K562 (cell line): ENCODE measurements around the gene TMEFF2. TPM values are rescaled to one million over a fixed set of nuclear protein-coding genes. Genes with fewer than 3 reads are reported as not detected.

Experiments used
- ATAC-seq: fragments of 200-7000 bp; cut with Tn5 transposase; 3 replicates; pipeline ENCODE4 v1.9.1; 2020; ENCODE audit warnings: moderate library complexity
- BruUV-seq: library from RNA; stranded (reverse); fragments of 400-500 nt; replicated peaks from 2 replicates; lab custom pipeline; 2021; lab: Mats Ljungman, UMichigan
- CTCF ChIA-PET: fragments of 300-600 bp; formaldehyde crosslinking; extraction: SDS; loops from one replicate; lab custom pipeline; 2021; ENCODE audit warnings: low intra/inter-chr PET ratio; lab: Yijun Ruan, JAX
- POLR2A ChIA-PET: fragments of 300-600, 350-650 bp; sonication (Branson Sonifier 250); formaldehyde crosslinking; extraction: SDS; loops from one replicate; lab custom pipeline; 2021; ENCODE audit warnings: antibody characterized with exemption, inconsistent platforms; lab: Yijun Ruan, JAX
- DNase-seq, 4 experiments: peaks; one replicate each; pipeline versions ENCODE4 v3.0.0 to v3.0.0-alpha.2; 2011 to 2018; ENCODE audit warnings: low spot score in 3 of 4, mixed read lengths in 3 of 4; ENCODE audit errors: extremely low read depth in 1 of 4
- FAIRE-seq: peaks from 2 replicates; lab custom pipeline; 2011; peaks lifted over from hg19 to GRCh38; lab: Jason Lieb, UNC
- H2AFZ ChIP-seq: 2 replicates; pipeline ENCODE4 v1.6.0; 2011; ENCODE audit warnings: low read depth, low read length, control low read depth, inconsistent platforms
- H3K27ac ChIP-seq: fragments of 200-600 bp; 3 replicates; pipeline ENCODE4 v1.8.0; 2011; ENCODE audit warnings: low read depth, mild to moderate bottlenecking, control low read depth, inconsistent platforms, low read length, moderate library complexity, mixed read lengths; ENCODE audit errors: extremely low read depth
- H3K27me3 ChIP-seq, 2 experiments: fragments of 300-600 bp in 1 of 2; 2 replicates in 1 of 2; 3 replicates in 1 of 2; pipeline versions ENCODE4 v1.6.0 to v1.8.0; 2011; ENCODE audit warnings: inconsistent platforms in 2 of 2, low read length in 2 of 2, mild to moderate bottlenecking in 1 of 2, mixed read lengths in 1 of 2, moderate library complexity in 1 of 2; ENCODE audit not compliant: control insufficient read depth in 2 of 2, insufficient read depth in 2 of 2
- H3K36me3 ChIP-seq: fragments of 300-600 bp; 3 replicates; pipeline ENCODE4 v1.8.0; 2011; ENCODE audit warnings: mild to moderate bottlenecking, low read length, inconsistent platforms; ENCODE audit not compliant: control insufficient read depth, insufficient read depth
- H3K4me1 ChIP-seq, 2 experiments: fragments of 200-600 bp in 1 of 2; replicated peaks in 1 of 2; 2 replicates in 1 of 2; 3 replicates in 1 of 2; pipeline versions ENCODE4 v1.5.1 to v1.8.0; 2011; ENCODE audit warnings: inconsistent platforms in 2 of 2, low read length in 2 of 2, mild to moderate bottlenecking in 1 of 2, mixed read lengths in 1 of 2, moderate library complexity in 1 of 2; ENCODE audit not compliant: control insufficient read depth in 2 of 2, insufficient read depth in 2 of 2
- H3K4me2 ChIP-seq: 2 replicates; pipeline ENCODE4 v1.6.1; 2011; ENCODE audit warnings: low read length, control low read depth, inconsistent platforms, mixed read lengths; ENCODE audit not compliant: insufficient read depth
- H3K4me3 ChIP-seq: fragments of 200-600 bp; sonication (generic), shearing (Covaris generic); 2 replicates; pipeline ENCODE4 v1.5.1; 2016; ENCODE audit warnings: control low read depth, inconsistent platforms
- H3K79me2 ChIP-seq: fragments of 200-600 bp; 3 replicates; pipeline ENCODE4 v1.8.0; 2011; ENCODE audit warnings: low read length, inconsistent platforms; ENCODE audit not compliant: control insufficient read depth, insufficient read depth
- H3K9ac ChIP-seq, 2 experiments: 2 replicates each; pipeline versions ENCODE4 v1.6.0 to v1.6.1; 2011; ENCODE audit warnings: low read depth in 2 of 2, low read length in 2 of 2, control low read depth in 1 of 2, inconsistent platforms in 1 of 2, mild to moderate bottlenecking in 1 of 2, mixed read lengths in 1 of 2; ENCODE audit not compliant: insufficient read depth in 1 of 2
- H3K9me1 ChIP-seq: one replicate; pipeline ENCODE4 v1.6.0; 2011; ENCODE audit warnings: inconsistent platforms, mild to moderate bottlenecking, low read length, moderate library complexity; ENCODE audit not compliant: control insufficient read depth, insufficient read depth
- H3K9me3 ChIP-seq: replicated peaks from 2 replicates; pipeline ENCODE4 v1.5.1; 2011; ENCODE audit warnings: low read depth, low read length, inconsistent platforms; ENCODE audit not compliant: control insufficient read depth, insufficient read depth
- H4K20me1 ChIP-seq: replicated peaks from 2 replicates; pipeline ENCODE4 v1.6.1; 2011; ENCODE audit warnings: low read length, inconsistent platforms, mixed read lengths; ENCODE audit not compliant: control insufficient read depth, insufficient read depth
- CBFA2T3 ChIP-seq: fragments of 450-650 bp; IDR thresholded peaks from 2 replicates; pipeline ENCODE4 v1.6.1; 2017
- CBX2 ChIP-seq: fragments of 200-600 bp; sonication (generic); IDR thresholded peaks from one replicate; pipeline ENCODE4 v1.6.1; 2012; ENCODE audit warnings: mild to moderate bottlenecking, low read length, inconsistent platforms; ENCODE audit not compliant: insufficient read depth, poor library complexity, severe bottlenecking
- CBX8 ChIP-seq: fragments of 200-600 bp; sonication (generic); IDR thresholded peaks from 2 replicates; pipeline ENCODE4 v1.6.1; 2012; ENCODE audit warnings: borderline replicate concordance, mixed run types, low read depth, mild to moderate bottlenecking, moderate library complexity, mixed read lengths, low read length, control low read depth, inconsistent platforms; ENCODE audit not compliant: poor library complexity, severe bottlenecking; ENCODE audit errors: extremely low read depth
- CHD4 ChIP-seq: fragments of 200-600 bp; sonication (generic); IDR thresholded peaks from 3 replicates; pipeline ENCODE4 v1.6.1; 2012; ENCODE audit warnings: low read depth, mild to moderate bottlenecking, mixed read lengths, low read length, inconsistent platforms; ENCODE audit not compliant: insufficient read depth, insufficient replicate concordance, poor library complexity, severe bottlenecking
- WGBS: fragments of 100-300 bp; shearing (Covaris generic); methylation state at CpG from one replicate; pipeline ENCODE4 v1.1.6; 2016; ENCODE audit warnings: low coverage, mixed read lengths; ENCODE audit not compliant: insufficient coverage; ENCODE audit errors: missing lambda C conversion rate; 5-methylcytosine and 5-hydroxymethylcytosine counted together
- in situ Hi-C: fragments of 300-500 bp; cut with MboI; formaldehyde crosslinking; loops from 4 replicates; pipeline ENCODE4 v1.15.0; 2018; ENCODE audit warnings: inconsistent platforms, mixed read lengths
- intact Hi-C: fragments of 100-400 bp; cut with micrococcal nuclease; formaldehyde crosslinking; loops from 2 replicates; pipeline ENCODE4 v1.14.2; 2022
- polyA plus RNA-seq, 8 experiments: library from polyadenylated mRNA; depleted of rRNA in 4 of 8; stranded (reverse) in 5 of 8; unstranded in 3 of 8; fragments of >200 nt; fragmentation: Nextera tagmentation in 2 of 8; fragmentation: Illumina TruSeq in 1 of 8; extraction: Ambion mirVana in 2 of 8; extraction: Trizol in 1 of 8; gene quantifications; 2 replicates each; pipeline versions ENCODE4 v1.2.1 to v1.2.3, GENCODE V29; 2011 to 2014; ENCODE audit warnings: inconsistent platforms in 1 of 8, missing spikeins in 1 of 8
- total RNA-seq, 7 experiments: library from RNA; depleted of rRNA in 6 of 7; stranded (reverse); fragments of >200 nt in 6 of 7; fragmentation: Illumina TruSeq in 2 of 7; extraction: Trizol in 2 of 7; gene quantifications; 2 replicates each; pipeline versions ENCODE4 v1.2.1 to v1.2.3, GENCODE V29; 2011 to 2021; ENCODE audit warnings: low replicate concordance in 1 of 7

Gene TMEFF2
- total and polyA plus RNA-seq, 9 of the 15 experiments (the other 6 are each of a cell fraction or from before 2014, with no cell fraction given), result 1.4 TPM; not detected in 8

DNA sequence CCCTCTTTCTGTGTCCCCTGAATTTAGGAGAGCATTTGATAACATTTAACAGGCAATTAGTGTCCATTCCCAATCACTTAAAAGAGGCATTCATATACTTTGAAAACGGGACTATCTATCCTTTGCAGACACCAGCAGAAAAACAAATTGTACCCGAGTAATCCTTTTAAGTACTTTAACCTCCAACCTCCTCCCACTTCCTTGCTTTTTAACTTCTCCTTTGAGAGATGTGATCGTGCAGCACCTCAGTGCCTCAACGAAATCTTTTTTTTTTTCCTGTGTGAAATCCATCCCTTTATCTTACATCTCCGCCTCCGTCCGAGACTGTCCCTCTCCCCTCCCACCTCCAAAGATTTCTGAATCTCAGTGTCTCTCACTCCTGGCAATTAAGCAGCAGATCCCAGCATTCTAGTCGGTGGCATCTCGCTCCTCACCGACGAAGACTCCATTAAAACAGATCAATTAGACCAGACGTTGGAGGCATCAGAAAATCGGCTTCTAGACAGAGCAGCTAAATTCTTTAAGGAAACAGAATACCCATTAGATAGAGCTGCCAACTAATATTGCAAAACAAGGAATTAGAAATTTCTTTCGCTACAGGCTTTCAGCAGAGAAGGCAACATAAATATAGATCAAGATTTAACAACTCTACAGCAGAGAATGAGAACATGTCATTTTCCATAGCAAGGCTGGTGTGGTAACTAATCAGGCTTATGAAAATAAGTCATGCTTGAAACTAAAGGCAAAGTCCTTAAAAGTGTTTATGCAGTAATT lies 1.9 kb upstream of the TMEFF2 start:
- CTCF ChIA-PET, result no interaction called here
- Histone ChIP-seq H3K27ac (no peak overlapping the region), H3K4me2 (no peak overlapping the region), H3K27me3 (peaks cover 14 to 33% of the 10 kb centered on the region in 2 experiments), H4K20me1 (no peaks in the 10 kb centered on the region), H3K9me1 (no peaks in the 10 kb centered on the region), H3K36me3 (no peaks in the 10 kb centered on the region), H2AFZ (no peak overlapping the region), H3K4me1 (peaks cover 0 to 18% of the 10 kb centered on the region in 2 experiments; a peak in 2 of 5 replicates), H3K9me3 (no peaks in the 10 kb centered on the region), H3K79me2 (no peaks in the 10 kb centered on the region), H3K9ac (no peak overlapping the region), H3K4me3 (no peak overlapping the region)
- intact Hi-C loops (no loop called here), in situ Hi-C loops (loop anchor here (25.0 kb wide), 1 partner anchor 841 kb away; no protein-coding TSS in a partner anchor)
- BruUV-seq, result no TSS peak
- TF ChIP-seq CBFA2T3 (peak; percentile 23), CBX8 (peak; percentile 97), CBX2 (peak; percentile 96), CHD4 (no peak)
- ATAC-seq (no peak), FAIRE-seq (no peak), DNase-seq (no peak)
- WGBS, result 1% methylated on average over 14 of the region's 14 CpGs
- POLR2A ChIA-PET, result interaction anchor here (0.6 kb wide), 1 partner anchor 404 kb away, joined by 4 read pairs; no protein-coding TSS in a partner anchor
